Memory B cell (primary cell): ENCODE results near the gene B4GALNT1.
"Not testable (repeated sequence)": the region's sequence is repeated elsewhere in the genome, so short reads cannot be mapped to it uniquely, and the experiment has no call there.

Source experiments
- ATAC-seq: fragments of 150-1000 bp; cut with Tn5 transposase; 2 replicates; pipeline ENCODE4 v1.10.0; 2021; ENCODE audit warnings: low read depth, mild to moderate bottlenecking, moderate library complexity
- DNase-seq, 2 donors: peaks; one replicate each; pipeline ENCODE4 v3.0.0; 2022; ENCODE audit warnings: low spot score in 2 of 2
- H3K27ac Mint-ChIP-seq: one replicate; pipeline ENCODE4 v1.8.0; 2022; ENCODE audit warnings: mild to moderate bottlenecking, moderate library complexity, mixed read lengths
- H3K27me3 Mint-ChIP-seq: one replicate; pipeline ENCODE4 v1.8.0; 2022; ENCODE audit warnings: mixed read lengths
- H3K36me3 Mint-ChIP-seq: one replicate; pipeline ENCODE4 v1.8.0; 2022; ENCODE audit warnings: mild to moderate bottlenecking, mixed read lengths
- H3K4me1 Mint-ChIP-seq: one replicate; pipeline ENCODE4 v1.8.0; 2022; ENCODE audit warnings: mixed read lengths
- H3K4me3 Mint-ChIP-seq: one replicate; pipeline ENCODE4 v1.8.0; 2022; ENCODE audit warnings: mild to moderate bottlenecking, moderate library complexity, mixed read lengths
- H3K9me3 Mint-ChIP-seq: one replicate; pipeline ENCODE4 v1.8.0; 2022; ENCODE audit warnings: mixed read lengths

The B4GALNT1 gene

GRCh38 chr12:57654042-57654441, 21.0 kb upstream of the B4GALNT1 start:
- ATAC-seq (no peak), DNase-seq (no peak)
- H3K27me3 Mint-ChIP-seq, result peaks cover 3% of the 10 kb centered on the region
- H3K4me1 Mint-ChIP-seq, result no peaks in the 10 kb centered on the region
- no peaks in the 10 kb centered on the region for H3K9me3 Mint-ChIP-seq
- H3K4me3 Mint-ChIP-seq, result no peak overlapping the region
- no peaks in the 10 kb centered on the region for H3K36me3 Mint-ChIP-seq
- no peak overlapping the region for H3K27ac Mint-ChIP-seq

GRCh38 chr12:57646659-57647049, 13.7 kb upstream of the B4GALNT1 start:
- H3K9me3 Mint-ChIP-seq, DNase-seq, H3K27ac Mint-ChIP-seq, H3K4me3 Mint-ChIP-seq, H3K27me3 Mint-ChIP-seq, H3K4me1 Mint-ChIP-seq, ATAC-seq, H3K36me3 Mint-ChIP-seq: not testable (repeated sequence)

DNA sequence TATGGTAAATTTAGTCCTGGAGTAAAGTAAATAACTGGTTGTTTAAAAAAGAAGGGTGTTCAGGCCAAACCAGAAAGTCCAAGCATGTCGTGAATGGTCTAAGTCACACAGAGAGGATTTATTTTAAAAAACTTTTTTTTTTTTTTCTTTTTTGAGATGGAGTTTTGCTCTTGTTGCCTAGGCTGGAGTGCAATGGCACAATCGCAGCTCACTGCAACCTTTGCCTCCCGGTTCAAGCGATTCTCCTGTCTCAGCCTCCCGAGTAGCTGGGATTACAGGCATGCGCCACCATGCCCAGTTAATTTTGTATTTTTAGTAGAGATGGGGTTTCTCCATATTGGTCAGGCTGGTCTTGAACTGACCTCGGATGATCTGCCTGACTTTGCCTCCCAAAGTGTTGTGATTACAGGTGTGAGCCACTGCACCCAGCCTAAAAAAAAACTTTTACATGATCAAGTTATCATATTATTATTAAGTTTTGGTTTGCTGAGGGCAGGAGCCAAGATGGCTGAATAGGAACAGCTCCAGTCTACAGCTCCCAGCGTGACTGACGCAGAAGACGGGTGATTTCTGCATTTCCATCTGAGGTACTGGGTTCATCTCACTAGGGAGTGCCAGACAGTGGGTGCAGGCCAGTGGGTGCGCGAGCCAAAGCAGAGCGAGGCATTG, 13.1 kb upstream of the B4GALNT1 start:
- H3K4me3 Mint-ChIP-seq, DNase-seq, H3K4me1 Mint-ChIP-seq, H3K9me3 Mint-ChIP-seq, ATAC-seq, H3K27ac Mint-ChIP-seq, H3K27me3 Mint-ChIP-seq, H3K36me3 Mint-ChIP-seq: not testable (repeated sequence)

DNA sequence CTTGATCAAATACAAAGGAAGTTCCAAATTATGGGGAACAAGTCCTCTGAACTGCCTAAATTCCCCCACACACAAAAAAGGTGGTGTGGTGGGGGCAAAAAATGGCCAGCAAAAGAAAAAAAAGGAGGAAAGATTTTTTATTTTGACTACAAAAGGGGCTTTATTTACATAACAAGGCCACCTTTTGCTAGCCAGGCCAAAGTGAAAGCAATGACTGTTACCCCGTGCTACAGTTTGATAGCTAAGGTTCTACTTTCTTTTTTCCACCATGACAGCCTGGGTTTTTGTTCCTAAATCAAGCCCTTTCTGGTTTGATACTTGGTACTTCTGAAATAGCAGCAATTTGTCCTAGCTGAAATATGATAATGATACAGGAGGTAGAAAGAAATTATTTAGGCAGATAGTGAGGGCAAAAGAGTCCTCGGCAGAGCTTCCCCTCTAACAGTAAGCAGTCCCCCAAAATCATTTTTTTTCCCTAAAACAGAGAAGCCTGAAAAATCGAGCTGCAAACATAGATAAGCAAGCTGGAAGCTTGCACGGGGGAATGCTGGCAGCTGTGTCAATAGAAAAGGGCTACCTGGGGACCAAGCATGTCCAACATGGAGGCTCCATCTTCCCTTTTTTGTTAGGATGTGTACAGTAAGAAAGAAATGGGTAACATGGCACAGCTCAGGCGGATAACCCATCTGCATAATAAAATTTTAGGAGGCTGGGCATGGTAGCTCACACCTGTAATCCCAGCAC, 8.9 kb upstream of the B4GALNT1 start:
- DNase-seq (no peak), ATAC-seq (no peak)
- Mint-ChIP-seq H3K9me3 (no peaks in the 10 kb centered on the region), H3K27me3 (peaks cover 8% of the 10 kb centered on the region), H3K27ac (no peak overlapping the region), H3K4me3 (no peak overlapping the region), H3K36me3 (no peaks in the 10 kb centered on the region), H3K4me1 (no peaks in the 10 kb centered on the region)

GRCh38 chr12:57640175-57641042, 7.4 kb upstream of the B4GALNT1 start:
- Mint-ChIP-seq H3K9me3 (no peaks in the 10 kb centered on the region), H3K27me3 (peaks cover 8% of the 10 kb centered on the region), H3K4me3 (no peak overlapping the region), H3K36me3 (no peaks in the 10 kb centered on the region), H3K4me1 (no peaks in the 10 kb centered on the region), H3K27ac (no peak overlapping the region)
- DNase-seq (no peak), ATAC-seq (no peak)

GRCh38 chr12:57638096-57638495, 5.1 kb upstream of the B4GALNT1 start:
- Mint-ChIP-seq H3K36me3 (no peaks in the 10 kb centered on the region), H3K9me3 (no peaks in the 10 kb centered on the region), H3K4me1 (peaks cover 5% of the 10 kb centered on the region), H3K4me3 (no peak overlapping the region), H3K27me3 (peaks cover 15% of the 10 kb centered on the region), H3K27ac (no peak overlapping the region)
- ATAC-seq (no peak), DNase-seq (no peak)

DNA sequence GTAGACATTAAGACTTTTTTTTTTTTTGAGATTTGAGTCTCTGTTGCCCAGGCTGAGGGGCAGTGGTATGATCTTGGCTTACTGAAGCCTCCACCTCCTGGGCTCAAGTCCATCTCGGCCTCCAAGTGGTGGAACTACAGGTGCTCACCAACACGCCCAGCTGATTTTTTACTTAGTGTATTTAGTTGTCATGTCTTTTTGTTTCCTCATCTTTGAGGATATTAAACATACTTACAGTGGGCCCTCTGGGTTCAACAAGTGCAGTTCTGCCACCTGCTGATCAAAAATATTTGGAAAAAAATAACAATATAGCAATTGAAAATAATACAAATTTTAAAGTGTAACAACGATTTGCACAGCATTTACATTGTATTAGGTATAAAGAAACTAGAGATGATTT, 4.4 kb upstream of the B4GALNT1 start:
- peaks cover 15% of the 10 kb centered on the region for H3K27me3 Mint-ChIP-seq
- H3K4me3 Mint-ChIP-seq, result no peak overlapping the region
- DNase-seq, result no peak
- no peaks in the 10 kb centered on the region for H3K36me3 Mint-ChIP-seq
- H3K9me3 Mint-ChIP-seq, result no peaks in the 10 kb centered on the region
- ATAC-seq, result no peak
- H3K27ac Mint-ChIP-seq, result no peak overlapping the region
- H3K4me1 Mint-ChIP-seq, result peaks cover 5% of the 10 kb centered on the region

DNA sequence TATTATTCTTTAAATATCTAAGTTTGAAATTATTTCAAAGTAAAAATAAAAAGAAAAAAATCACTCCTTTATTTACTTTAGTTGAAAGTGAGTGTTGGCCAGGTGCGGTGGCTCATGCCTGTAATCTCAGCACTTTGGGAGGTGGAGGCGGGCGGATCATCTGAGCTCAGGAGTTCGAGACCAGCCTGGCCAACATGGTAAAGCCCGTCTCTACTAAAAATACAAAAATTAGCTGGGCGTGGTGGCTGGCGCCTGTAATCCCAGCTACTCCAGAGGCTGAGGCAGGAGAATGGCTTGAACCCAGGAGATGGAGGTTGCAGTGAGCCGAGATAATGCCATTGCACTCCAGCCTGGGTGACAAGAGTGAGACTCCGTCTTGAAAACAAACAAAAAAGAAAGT, 3.7 kb upstream of the B4GALNT1 start:
- not testable (repeated sequence) for H3K27ac Mint-ChIP-seq, H3K4me1 Mint-ChIP-seq, ATAC-seq, H3K36me3 Mint-ChIP-seq, DNase-seq, H3K9me3 Mint-ChIP-seq, H3K4me3 Mint-ChIP-seq
- H3K27me3 Mint-ChIP-seq, result peaks cover 17% of the 10 kb centered on the region

DNA sequence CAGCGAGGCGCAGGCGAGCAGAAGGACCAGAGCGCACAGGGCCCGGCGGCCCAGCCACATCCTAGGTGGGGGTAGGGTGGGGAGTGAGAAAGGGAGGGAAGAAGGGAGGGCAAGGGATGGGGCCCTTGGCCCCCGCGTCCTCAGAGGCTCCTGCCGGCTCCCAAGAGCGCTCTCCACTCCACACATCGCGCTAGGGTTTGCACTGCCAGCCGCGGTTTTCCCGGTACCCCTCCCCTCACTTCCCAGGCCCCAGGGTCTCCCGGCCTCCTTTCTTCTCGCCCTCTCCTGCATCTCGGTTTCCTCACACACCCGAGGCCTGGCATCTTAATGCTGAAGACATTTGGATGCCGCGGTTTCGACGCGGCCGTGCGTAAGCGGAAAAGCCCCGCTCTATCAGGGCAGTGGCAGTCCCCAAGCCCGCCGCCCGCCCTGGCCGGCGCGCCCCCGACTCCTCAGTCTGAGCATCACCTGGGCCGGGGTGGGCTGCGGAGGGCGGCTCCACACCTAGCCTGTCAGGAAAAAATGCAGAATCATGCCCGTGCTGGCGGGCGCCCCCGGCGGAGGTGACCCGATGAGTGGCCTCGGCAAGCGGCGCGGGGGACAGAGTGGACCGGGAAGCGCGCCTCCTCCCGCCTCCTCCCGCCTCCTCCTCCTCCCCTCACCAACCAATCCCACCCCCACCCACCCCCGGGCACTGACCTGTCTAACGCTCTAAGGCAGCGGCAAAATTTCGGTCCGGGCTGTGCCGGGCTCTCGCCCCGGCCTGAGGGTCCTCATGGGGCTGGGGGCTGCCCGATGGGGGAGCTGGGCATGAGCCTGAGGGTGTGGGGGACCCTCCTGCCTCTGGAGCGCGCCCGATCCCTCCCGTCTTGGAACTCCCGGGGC, 686 bp downstream of the B4GALNT1 start:
- Mint-ChIP-seq H3K9me3 (no peaks in the 10 kb centered on the region), H3K36me3 (no peaks in the 10 kb centered on the region), H3K4me1 (peaks cover 11% of the 10 kb centered on the region), H3K27ac (peak overlapping the region; percentile 18), H3K27me3 (peaks cover 33% of the 10 kb centered on the region), H3K4me3 (peak overlapping the region; percentile 72)
- peak in 1 of 2 donors; percentile 36 for DNase-seq
- ATAC-seq, result peak; percentile 44

GRCh38 chr12:57631566-57632072, 1.4 kb downstream of the B4GALNT1 start:
- Mint-ChIP-seq H3K27me3 (peaks cover 38% of the 10 kb centered on the region), H3K4me1 (peaks cover 15% of the 10 kb centered on the region), H3K4me3 (peak overlapping the region; percentile 33), H3K36me3 (no peaks in the 10 kb centered on the region), H3K9me3 (no peaks in the 10 kb centered on the region), H3K27ac (no peak overlapping the region)
- DNase-seq (peak in 1 of 2 donors; percentile 22), ATAC-seq (no peak)

- H3K36me3 Mint-ChIP-seq, result no peaks in the 10 kb centered on the region
- H3K9me3 Mint-ChIP-seq, result no peaks in the 10 kb centered on the region
- H3K27me3 Mint-ChIP-seq, result peaks cover 39% of the 10 kb centered on the region
- ATAC-seq (no peak), DNase-seq (no peak)
- no peak overlapping the region for H3K27ac Mint-ChIP-seq
- no peak overlapping the region for H3K4me3 Mint-ChIP-seq
- H3K4me1 Mint-ChIP-seq, result peaks cover 15% of the 10 kb centered on the region
Observed at GRCh38 chr12:57630891-57631433, 2.0 kb downstream of the B4GALNT1 start.

DNA sequence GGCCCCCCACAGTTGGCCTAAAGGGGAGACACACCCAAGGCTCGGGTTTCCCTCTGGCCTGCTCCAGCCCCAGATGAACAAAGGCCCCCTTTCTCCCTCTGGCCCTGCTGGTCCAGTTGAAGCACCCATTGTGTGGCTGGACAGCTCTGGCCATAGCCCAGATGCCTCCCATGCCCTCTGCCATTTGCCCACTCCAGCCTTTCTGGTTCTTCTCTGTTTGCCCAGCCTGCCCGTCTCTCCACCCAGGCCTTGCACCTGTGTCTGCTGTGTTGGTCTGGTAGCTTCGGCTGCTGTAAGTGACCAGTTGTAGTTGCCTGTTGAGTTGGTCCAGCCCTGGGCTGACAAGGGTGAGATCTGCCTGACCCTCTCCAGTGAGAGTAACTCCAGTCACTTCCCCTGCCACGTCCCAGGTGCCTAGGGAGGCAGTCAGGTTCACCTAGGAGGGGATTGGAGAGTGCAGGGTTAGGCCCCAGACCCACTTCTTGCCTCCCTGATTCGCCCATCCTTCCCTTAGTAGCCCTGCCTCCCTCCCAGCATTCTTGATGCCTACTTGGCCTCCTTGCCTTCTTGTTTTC, 3.0 kb downstream of the B4GALNT1 start:
- Mint-ChIP-seq H3K27me3 (peaks cover 48% of the 10 kb centered on the region), H3K36me3 (no peaks in the 10 kb centered on the region), H3K4me3 (no peak overlapping the region), H3K9me3 (no peaks in the 10 kb centered on the region), H3K27ac (no peak overlapping the region), H3K4me1 (peaks cover 15% of the 10 kb centered on the region)
- no peak for DNase-seq
- ATAC-seq, result no peak
